Ovary (tissue), 10 donors: ENCODE data around the gene SLC1A2. TPM values are rescaled to one million over a fixed set of nuclear protein-coding genes. Genes with fewer than 3 reads are reported as not detected.

Source experiments
- DNase-seq, 5 donors: peaks; one replicate each; pipeline ENCODE4 v3.0.0-alpha.2; 2019 to 2020
- H3K27ac ChIP-seq, 2 donors: fragments of 200-600 bp; one replicate each; pipeline versions ENCODE4 v1.5.1 to v1.8.0; 2019 to 2022
- H3K27me3 ChIP-seq: fragments of 200-600 bp; one replicate; pipeline ENCODE4 v1.8.0; 2022
- H3K36me3 ChIP-seq: fragments of 200-600 bp; sonication (generic); one replicate; pipeline ENCODE4 v1.5.1; 2019
- H3K4me1 ChIP-seq: one replicate; pipeline ENCODE4 v1.8.1; 2013; ENCODE audit warnings: mild to moderate bottlenecking, moderate library complexity; ENCODE audit not compliant: insufficient read depth
- H3K4me3 ChIP-seq: fragments of 200-600 bp; sonication (generic); one replicate; pipeline ENCODE4 v1.5.1; 2017
- H3K9me3 ChIP-seq, 2 donors: fragments of 200-600 bp in 1 of 2; sonication (generic) in 1 of 2; one replicate each; pipeline versions ENCODE4 v1.5.1 to v1.8.1; 2013 to 2019; ENCODE audit warnings: mild to moderate bottlenecking in 1 of 2, moderate library complexity in 1 of 2
- EP300 ChIP-seq: sonication (generic); formaldehyde crosslinking; IDR thresholded peaks from one replicate; pipeline ENCODE4 v1.6.1; 2017; ENCODE audit warnings: antibody characterized with exemption
- POLR2A ChIP-seq: fragments of 450-650 bp; IDR thresholded peaks from one replicate; pipeline ENCODE4 v1.6.1; 2017; ENCODE audit warnings: antibody characterized with exemption, mild to moderate bottlenecking, moderate library complexity
- WGBS, 3 donors: extraction: QIAGEN DNeasy Blood & Tissue Kit in 1 of 3; methylation state at CpG; one replicate each; pipeline versions ENCODE4 v1.1.5 to v1.1.7; 2013 to 2017; 5-methylcytosine and 5-hydroxymethylcytosine counted together
- intact Hi-C, 4 donors: fragments of 100-400 bp; cut with DNase I; formaldehyde crosslinking; loops; one replicate each; pipeline versions ENCODE4 v1.11.0 to v1.15.1; 2022 to 2023
- long read RNA-seq, 3 donors: library from polyadenylated mRNA in 2 of 3; unstranded in 2 of 3; transcript quantifications; one replicate each; pipeline ENCODE4 v2.0.0 and lab custom pipeline, GENCODE V29; 2021 to 2026
- polyA plus RNA-seq, 2 donors: library from polyadenylated mRNA; stranded (reverse); fragments of 200-250 nt in 1 of 2; fragments of 350-450 nt in 1 of 2; fragmentation: Illumina TruSeq in 1 of 2; extraction: RNeasy Lipid Tissue Mini Kit (QIAGEN cat#74804) in 1 of 2; gene quantifications; one replicate each; pipeline ENCODE4 v1.2.3, GENCODE V29; 2013 to 2014
- total RNA-seq, 7 donors: library from RNA; depleted of rRNA in 2 of 7; stranded (reverse); fragments of >200 nt in 2 of 7; fragmentation: NEBNext Ultra II Directional in 3 of 7; extraction: Animal tissue kit (Norgen Biotek cat#: 25700) in 3 of 7; gene quantifications; one replicate each; pipeline versions ENCODE4 v1.1.0 to v1.2.4, GENCODE V29; 2016 to 2023
- TF ChIP-seq, protein P1 (sequence below), 3 donors: fragments of 450-650 bp in 2 of 3; fragments of 200-600 bp in 1 of 3; IDR thresholded peaks; one replicate each; pipeline versions ENCODE4 v1.5.1 to v1.8.0; 2016 to 2022; ENCODE audit warnings: antibody characterized with exemption in 3 of 3, mild to moderate bottlenecking in 1 of 3
- donor health status: DM: no; HTN: no; CAD: no; lungs with moderate emphysema.
- donor health status: DM: no; HTN: no; CAD: no.
- donor health status: Bipolar disorder and iron deficiency.
- donor health status: DM: yes; HTN: yes; CAD: no.
- donor health status: DM: no; HTN: no; CAD: no.
- donor health status: DM: yes; HTN: yes; CAD: no.

SLC1A2 gene
- total RNA-seq (under 1 TPM; 0.10 to 0.80 (median 0.20) TPM), polyA plus RNA-seq (under 1 TPM; 0.02 to 0.15 TPM)
- long read RNA-seq, donor 1, result 0 reads
- long read RNA-seq, donor 2, result 0 reads
- long read RNA-seq, donor 3, result 0 reads

- intact Hi-C loops, result no loop called here
These were observed at the start of gene SLC1A2 for GRCh38 chr11:35419184-35419829. TSS of gene SLC1A2 (minus strand) at chr11:35419558. CDS start at chr11:35418966, 592 bp downstream.

GRCh38 chr11:35466058-35466457 lies 46.7 kb upstream of the SLC1A2 start:
- DNase-seq, result no peak
- Histone ChIP-seq H3K4me3 (no peak overlapping the region), H3K36me3 (no peaks in the 10 kb centered on the region), H3K4me1 (no peaks in the 10 kb centered on the region), H3K27ac (no peak overlapping the region), H3K9me3 (no peaks in the 10 kb centered on the region), H3K27me3 (no peaks in the 10 kb centered on the region)
- WGBS, 3 donors, result 73 to 86% (median 75%) methylated on average over 3 of the region's 3 CpGs
- intact Hi-C loops, result no loop called here
- no peak for TF ChIP-seq EP300
- TF ChIP-seq, protein P1, sequence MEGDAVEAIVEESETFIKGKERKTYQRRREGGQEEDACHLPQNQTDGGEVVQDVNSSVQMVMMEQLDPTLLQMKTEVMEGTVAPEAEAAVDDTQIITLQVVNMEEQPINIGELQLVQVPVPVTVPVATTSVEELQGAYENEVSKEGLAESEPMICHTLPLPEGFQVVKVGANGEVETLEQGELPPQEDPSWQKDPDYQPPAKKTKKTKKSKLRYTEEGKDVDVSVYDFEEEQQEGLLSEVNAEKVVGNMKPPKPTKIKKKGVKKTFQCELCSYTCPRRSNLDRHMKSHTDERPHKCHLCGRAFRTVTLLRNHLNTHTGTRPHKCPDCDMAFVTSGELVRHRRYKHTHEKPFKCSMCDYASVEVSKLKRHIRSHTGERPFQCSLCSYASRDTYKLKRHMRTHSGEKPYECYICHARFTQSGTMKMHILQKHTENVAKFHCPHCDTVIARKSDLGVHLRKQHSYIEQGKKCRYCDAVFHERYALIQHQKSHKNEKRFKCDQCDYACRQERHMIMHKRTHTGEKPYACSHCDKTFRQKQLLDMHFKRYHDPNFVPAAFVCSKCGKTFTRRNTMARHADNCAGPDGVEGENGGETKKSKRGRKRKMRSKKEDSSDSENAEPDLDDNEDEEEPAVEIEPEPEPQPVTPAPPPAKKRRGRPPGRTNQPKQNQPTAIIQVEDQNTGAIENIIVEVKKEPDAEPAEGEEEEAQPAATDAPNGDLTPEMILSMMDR (IDR thresholded peaks at IDR 0.05), result no peak
- no peak for TF ChIP-seq POLR2A

More at GRCh38 chr11:35419184-35419829, at the start of gene SLC1A2:
- Histone ChIP-seq H3K4me3 (peak within 1 kb of the TSS; percentile 29), H3K9me3 (no peaks in the 10 kb centered on the region), H3K27me3 (no peaks in the 10 kb centered on the region), H3K36me3 (no peaks in the 10 kb centered on the region), H3K27ac (no peak within 1 kb of the TSS), H3K4me1 (peaks cover 1% of the 10 kb centered on the region)
- DNase-seq, result no peak
- WGBS, 3 donors, result 0 to 5% (median 1%) methylated on average over 43 to 71 of the region's 71 CpGs
- no peak for TF ChIP-seq POLR2A

GRCh38 chr11:35464308-35464707 lies 45.0 kb upstream of the SLC1A2 start:
- TF ChIP-seq POLR2A (no peak), EP300 (no peak)
- TF ChIP-seq, protein P1 (IDR thresholded peaks at IDR 0.05), result no peak
- intact Hi-C loops, result no loop called here
- no peak overlapping the region for H3K27ac ChIP-seq

DNA sequence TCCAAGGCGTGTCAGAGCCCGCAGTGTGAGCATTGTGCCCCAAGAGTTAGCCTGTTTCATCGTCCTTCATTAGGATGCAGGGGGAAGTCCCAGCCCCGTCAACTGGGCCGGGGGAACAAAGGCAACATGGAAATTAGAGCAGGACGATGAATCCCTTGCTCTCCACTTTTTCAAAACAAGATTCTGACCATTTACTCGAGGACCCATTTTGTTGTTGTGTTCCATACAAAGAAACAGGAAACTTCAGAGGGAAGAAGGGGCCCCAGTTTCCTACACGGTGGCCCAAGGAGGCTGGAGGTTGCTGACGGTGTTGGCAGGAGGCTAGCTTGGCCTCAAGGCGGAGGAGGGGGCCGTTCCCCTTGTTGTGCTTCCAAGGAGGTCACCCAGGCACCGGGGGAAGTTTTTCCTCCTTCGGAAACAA lies 44.0 kb upstream of the SLC1A2 start:
- Histone ChIP-seq H3K4me1 (no peaks in the 10 kb centered on the region), H3K9me3 (no peaks in the 10 kb centered on the region), H3K27me3 (no peaks in the 10 kb centered on the region), H3K36me3 (no peaks in the 10 kb centered on the region), H3K27ac (no peak overlapping the region), H3K4me3 (no peak overlapping the region)
- TF ChIP-seq, protein P1 (IDR thresholded peaks at IDR 0.05), result no peak
- no peak for TF ChIP-seq POLR2A
- no peak for TF ChIP-seq EP300
- WGBS, 3 donors, result 64 to 74% (median 67%) methylated on average over 13 of the region's 13 CpGs
- no peak for DNase-seq
- intact Hi-C loops, result no loop called here

More at GRCh38 chr11:35464308-35464707, 45.0 kb upstream of the SLC1A2 start:
- Histone ChIP-seq H3K9me3 (no peaks in the 10 kb centered on the region), H3K36me3 (no peaks in the 10 kb centered on the region), H3K27me3 (no peaks in the 10 kb centered on the region), H3K4me1 (no peaks in the 10 kb centered on the region), H3K4me3 (no peak overlapping the region)
- DNase-seq, result no peak
- WGBS, 3 donors, result 92 to 100% (median 95%) methylated on average over 1 of the region's 1 CpG

GRCh38 chr11:35461917-35462538 lies 42.7 kb upstream of the SLC1A2 start:
- no peaks in the 10 kb centered on the region for H3K36me3 ChIP-seq
- no peak for DNase-seq
- no peaks in the 10 kb centered on the region for H3K4me1 ChIP-seq
- WGBS, 3 donors, result 38 to 64% (median 50%) methylated on average over 2 of the region's 2 CpGs
- H3K4me3 ChIP-seq, result no peak overlapping the region
- no peaks in the 10 kb centered on the region for H3K9me3 ChIP-seq
- no peak overlapping the region for H3K27ac ChIP-seq
- TF ChIP-seq, protein P1 (IDR thresholded peaks at IDR 0.05), result no peak
- TF ChIP-seq POLR2A (no peak), EP300 (no peak)
- intact Hi-C loops, result no loop called here
- H3K27me3 ChIP-seq, result no peaks in the 10 kb centered on the region
